ENCODE measurements around the gene ABHD14A.

Gene ABHD14A

GRCh38 chr3:51947215-51947900, 27.5 kb upstream of the ABHD14A start:
- Histone ChIP-seq H3K27me3 (ENCODE audit: insufficient read depth, low read length) (0 out of 2 replicates have a peak, but pooled peaks cover 3% of the 10 kb centered on the region), H3K36me3 (ENCODE audit: insufficient read depth, low read length) (no peaks in the 10 kb centered on the region), H3K9ac (ENCODE audit: low read length) (no peak overlapping the region), H3K9me3 (ENCODE audit: low read length) (no peaks in the 10 kb centered on the region), H3K27ac (ENCODE audit: low read depth, low read length, poor library complexity, severe bottlenecking) (no peak overlapping the region), H3K4me2 (ENCODE audit: low read length) (no peak overlapping the region), H3F3A (ENCODE audit: insufficient read depth, low read length) (no peaks in the 10 kb centered on the region), H3K4me3 (ENCODE audit: low read depth, low read length, poor library complexity, severe bottlenecking) (no peak overlapping the region), H3K9me2 (ENCODE audit: low read depth, low read length) (no peaks in the 10 kb centered on the region), H3K79me2 (ENCODE audit: insufficient read depth, low read length) (no peaks in the 10 kb centered on the region), H3K4me1 (ENCODE audit: insufficient read depth, low read length, severe bottlenecking) (peaks cover 6% of the 10 kb centered on the region), H2AFZ (ENCODE audit: low read length) (no peak overlapping the region), H4K20me1 (ENCODE audit: insufficient read depth, low read length) (no peaks in the 10 kb centered on the region)
- TF ChIP-seq CTCF (IDR thresholded peaks at IDR 0.05; ENCODE audit: low read length) (no peak), EZH2 (IDR thresholded peaks at IDR 0.05; ENCODE audit: borderline replicate concordance, low read length) (no peak)

- no peaks in the 10 kb centered on the region for H3F3A ChIP-seq (ENCODE audit: insufficient read depth, low read length)
- no peak overlapping the region for H3K4me2 ChIP-seq (ENCODE audit: low read length)
- H3K27ac ChIP-seq (ENCODE audit: low read depth, low read length, poor library complexity, severe bottlenecking), result no peak overlapping the region
- H3K4me3 ChIP-seq (ENCODE audit: low read depth, low read length, poor library complexity, severe bottlenecking), result no peak overlapping the region
- TF ChIP-seq EZH2 (IDR thresholded peaks at IDR 0.05; ENCODE audit: borderline replicate concordance, low read length) (no peak), CTCF (IDR thresholded peaks at IDR 0.05; ENCODE audit: low read length) (no peak)
- 0 out of 2 replicates have a peak, but pooled peaks cover 3% of the 10 kb centered on the region for H3K27me3 ChIP-seq (ENCODE audit: insufficient read depth, low read length)
- H4K20me1 ChIP-seq (ENCODE audit: insufficient read depth, low read length), result no peaks in the 10 kb centered on the region
- H3K9me2 ChIP-seq (ENCODE audit: low read depth, low read length), result no peaks in the 10 kb centered on the region
- H3K79me2 ChIP-seq (ENCODE audit: insufficient read depth, low read length), result no peaks in the 10 kb centered on the region
- no peak overlapping the region for H2AFZ ChIP-seq (ENCODE audit: low read length)
- no peak overlapping the region for H3K9ac ChIP-seq (ENCODE audit: low read length)
- H3K9me3 ChIP-seq (ENCODE audit: low read length), result no peaks in the 10 kb centered on the region
- H3K36me3 ChIP-seq (ENCODE audit: insufficient read depth, low read length), result no peaks in the 10 kb centered on the region
- no peaks in the 10 kb centered on the region for H3K4me1 ChIP-seq (ENCODE audit: insufficient read depth, low read length, severe bottlenecking)
Measured at GRCh38 chr3:51948016-51948580, 26.8 kb upstream of the ABHD14A start.

GRCh38 chr3:51949121-51949520, 25.7 kb upstream of the ABHD14A start:
- H4K20me1 ChIP-seq (ENCODE audit: insufficient read depth, low read length), result no peaks in the 10 kb centered on the region
- no peaks in the 10 kb centered on the region for H3K9me2 ChIP-seq (ENCODE audit: low read depth, low read length)
- H3K9me3 ChIP-seq (ENCODE audit: low read length), result no peaks in the 10 kb centered on the region
- no peak overlapping the region for H3K4me2 ChIP-seq (ENCODE audit: low read length)
- no peak overlapping the region for H3K4me3 ChIP-seq (ENCODE audit: low read depth, low read length, poor library complexity, severe bottlenecking)
- H3K9ac ChIP-seq (ENCODE audit: low read length), result no peak overlapping the region
- no peak overlapping the region for H3K27ac ChIP-seq (ENCODE audit: low read depth, low read length, poor library complexity, severe bottlenecking)
- no peaks in the 10 kb centered on the region for H3K79me2 ChIP-seq (ENCODE audit: insufficient read depth, low read length)
- H2AFZ ChIP-seq (ENCODE audit: low read length), result no peak overlapping the region
- H3K4me1 ChIP-seq (ENCODE audit: insufficient read depth, low read length, severe bottlenecking), result no peaks in the 10 kb centered on the region
- no peaks in the 10 kb centered on the region for H3F3A ChIP-seq (ENCODE audit: insufficient read depth, low read length)
- TF ChIP-seq EZH2 (IDR thresholded peaks at IDR 0.05; ENCODE audit: borderline replicate concordance, low read length), result no peak
- TF ChIP-seq CTCF (IDR thresholded peaks at IDR 0.05; ENCODE audit: low read length), result no peak
- 0 out of 2 replicates have a peak, but pooled peaks cover 3% of the 10 kb centered on the region for H3K27me3 ChIP-seq (ENCODE audit: insufficient read depth, low read length)
- no peaks in the 10 kb centered on the region for H3K36me3 ChIP-seq (ENCODE audit: insufficient read depth, low read length)
